Stimulated activated CD4-positive, alpha-beta T cell treated with anti-CD3 and anti-CD28 coated beads, Interleukin-12 subunit alpha, Interleukin-12 subunit beta, amount 100 ng/mL, for 4 hours (primary cell): ENCODE measurements around the gene RPL18A.
A peak's percentile ranks its signal among the peaks of the same experiment; 100 is the strongest.

Source experiments
- DNase-seq: peaks from one replicate; pipeline ENCODE4 v3.0.0-alpha.2; 2020

Gene RPL18A

GRCh38 chr19:17859533-17860330, at the start of gene RPL18A:
Gene RPL18A, plus strand, starts transcription at chr19:17859910. Its CDS starts 47 bp downstream, at chr19:17859957.
- peak; percentile 98 for DNase-seq

DNA sequence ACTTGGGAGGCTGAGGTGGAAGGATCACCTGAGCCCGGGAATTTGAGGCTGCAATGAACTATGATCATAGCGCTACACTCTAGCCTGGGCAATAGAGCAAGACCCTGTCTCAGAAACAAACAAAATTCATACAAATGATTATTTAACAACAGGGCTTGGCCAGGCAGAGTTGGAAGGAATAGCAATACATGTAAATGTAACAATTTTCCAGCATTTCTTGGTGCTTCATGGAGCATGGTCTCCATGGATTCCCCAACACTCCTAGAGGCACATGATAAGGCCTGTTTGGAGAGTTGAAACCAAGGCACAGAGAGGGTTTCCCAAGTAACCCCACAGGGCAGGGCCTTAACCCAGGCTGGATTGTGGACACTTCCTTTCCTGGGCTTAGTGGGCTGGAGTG, 48.6 kb upstream of the RPL18A start:
- DNase-seq, result no peak

- no peak for DNase-seq
Observed at GRCh38 chr19:17811681-17812080, 48.0 kb upstream of the RPL18A start.

DNA sequence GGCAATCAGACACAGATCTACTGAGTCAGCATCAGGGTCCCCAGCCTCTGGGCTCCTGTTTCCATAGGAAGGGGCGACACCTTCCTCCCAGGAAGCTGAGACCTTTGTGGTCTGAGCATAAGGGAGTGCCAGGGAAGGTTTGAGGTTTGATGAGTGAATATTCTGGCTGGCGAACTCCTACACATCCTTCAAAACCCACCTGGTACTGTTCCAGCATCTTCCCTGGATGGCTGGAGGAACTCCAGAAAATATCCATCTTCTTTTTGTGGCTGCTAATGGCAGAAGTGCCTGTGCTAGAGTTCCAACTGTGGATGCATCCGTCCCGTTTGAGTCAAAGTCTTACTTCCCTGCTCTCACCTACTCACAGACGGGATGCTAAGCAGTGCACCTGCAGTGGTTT, 47.6 kb upstream of the RPL18A start:
- no peak for DNase-seq

DNA sequence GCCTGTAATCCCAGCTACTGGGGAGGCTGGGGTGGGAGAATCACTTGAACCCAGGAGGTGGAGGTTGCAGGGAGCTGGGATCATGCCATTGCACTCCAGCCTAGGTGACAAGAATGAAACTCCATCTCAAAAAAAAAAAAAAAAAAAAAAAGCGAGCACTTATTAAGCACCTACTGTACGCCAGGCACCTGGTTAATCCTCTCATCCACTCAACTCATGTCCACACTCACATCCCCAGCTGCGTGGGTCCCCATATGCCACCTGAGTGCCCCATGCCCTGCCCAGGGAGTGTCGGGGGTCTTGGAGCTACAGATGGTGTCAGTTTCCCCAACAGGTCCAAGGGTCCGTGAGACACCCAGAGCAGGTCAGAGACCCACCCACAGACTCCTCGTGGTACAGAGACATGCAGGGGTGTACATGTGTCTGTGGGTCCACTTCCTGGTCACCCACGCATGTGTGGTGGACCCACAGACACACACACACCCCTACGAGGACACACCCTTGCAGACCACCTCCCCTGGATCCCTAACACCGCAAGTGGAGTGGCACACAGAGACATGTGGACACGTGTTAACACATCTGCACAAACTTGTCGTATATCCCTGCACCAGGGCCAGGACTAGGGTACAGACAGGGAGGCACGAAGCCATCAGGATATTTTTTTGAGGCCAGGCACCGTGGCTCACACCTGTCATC, 41.9 kb upstream of the RPL18A start:
- DNase-seq, result no peak

- DNase-seq, result no peak
Observed at GRCh38 chr19:17821190-17821589, 38.5 kb upstream of the RPL18A start, which contains the start of gene INSL3. Gene INSL3, minus strand, starts transcription at chr19:17821519. Its CDS starts 13 bp downstream, at chr19:17821506.

GRCh38 chr19:17824339-17824738, 35.4 kb upstream of the RPL18A start:
- DNase-seq, result no peak

DNA sequence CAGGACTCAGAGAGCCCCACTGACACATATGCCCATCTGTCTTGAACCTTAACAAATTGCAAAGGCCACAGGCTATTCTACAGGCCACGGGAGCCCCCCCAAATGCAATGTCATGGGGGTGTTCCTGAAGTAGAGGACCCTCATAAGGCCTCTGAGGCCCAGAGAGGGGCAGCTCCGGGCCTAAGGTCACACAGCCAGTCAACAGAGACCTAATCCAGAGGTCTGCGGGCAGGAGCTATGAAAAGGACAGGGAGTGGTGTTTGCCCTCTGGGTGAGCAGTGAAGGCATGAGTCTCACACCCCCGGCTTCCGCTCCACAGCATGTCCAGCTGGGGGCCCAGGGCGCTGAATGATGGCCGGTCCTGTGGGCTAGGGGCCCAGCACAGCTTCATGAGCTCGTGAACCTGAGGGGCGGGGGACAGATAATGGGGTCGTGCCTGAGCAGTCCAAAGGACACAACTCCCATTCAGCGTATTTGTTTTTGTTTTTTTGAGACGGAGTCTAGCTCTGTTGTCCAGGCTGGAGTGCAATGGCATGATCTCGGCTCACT, 33.1 kb upstream of the RPL18A start:
- no peak for DNase-seq

DNA sequence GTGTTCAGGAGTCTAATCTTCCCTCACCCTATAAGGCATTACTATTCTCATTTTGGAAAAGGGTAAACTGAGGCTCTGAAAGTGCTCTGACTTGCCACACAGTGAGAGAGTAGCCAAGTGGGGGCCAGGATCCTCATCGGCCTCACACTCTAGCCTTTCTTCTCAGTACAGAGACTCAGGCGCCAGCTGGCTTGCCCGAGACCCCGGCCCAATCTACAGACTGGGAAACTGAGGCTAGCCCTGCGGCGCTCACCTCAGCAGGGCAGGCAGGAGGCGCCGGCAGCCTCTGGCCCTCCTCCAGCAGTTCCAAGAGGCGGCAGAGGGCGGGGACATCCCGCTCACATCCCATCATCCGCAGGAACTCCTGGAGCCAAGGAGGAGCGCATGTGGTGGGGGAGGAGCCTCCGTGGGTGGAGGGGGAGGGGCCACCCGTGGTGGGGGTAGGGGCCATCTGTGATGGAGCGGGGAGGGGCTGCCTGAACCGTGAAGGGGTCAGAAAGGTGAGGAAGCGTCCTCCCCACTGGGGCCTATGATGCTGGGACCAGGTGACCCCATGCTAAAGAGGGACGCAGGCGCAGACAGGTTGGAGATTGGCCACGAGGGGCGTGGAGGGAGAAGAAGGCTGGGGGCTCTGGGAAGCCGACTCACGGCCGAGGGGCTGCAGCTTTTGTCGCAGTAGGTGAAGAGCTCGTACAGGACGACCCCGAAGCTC, 29.7 kb upstream of the RPL18A start:
- no peak for DNase-seq

DNA sequence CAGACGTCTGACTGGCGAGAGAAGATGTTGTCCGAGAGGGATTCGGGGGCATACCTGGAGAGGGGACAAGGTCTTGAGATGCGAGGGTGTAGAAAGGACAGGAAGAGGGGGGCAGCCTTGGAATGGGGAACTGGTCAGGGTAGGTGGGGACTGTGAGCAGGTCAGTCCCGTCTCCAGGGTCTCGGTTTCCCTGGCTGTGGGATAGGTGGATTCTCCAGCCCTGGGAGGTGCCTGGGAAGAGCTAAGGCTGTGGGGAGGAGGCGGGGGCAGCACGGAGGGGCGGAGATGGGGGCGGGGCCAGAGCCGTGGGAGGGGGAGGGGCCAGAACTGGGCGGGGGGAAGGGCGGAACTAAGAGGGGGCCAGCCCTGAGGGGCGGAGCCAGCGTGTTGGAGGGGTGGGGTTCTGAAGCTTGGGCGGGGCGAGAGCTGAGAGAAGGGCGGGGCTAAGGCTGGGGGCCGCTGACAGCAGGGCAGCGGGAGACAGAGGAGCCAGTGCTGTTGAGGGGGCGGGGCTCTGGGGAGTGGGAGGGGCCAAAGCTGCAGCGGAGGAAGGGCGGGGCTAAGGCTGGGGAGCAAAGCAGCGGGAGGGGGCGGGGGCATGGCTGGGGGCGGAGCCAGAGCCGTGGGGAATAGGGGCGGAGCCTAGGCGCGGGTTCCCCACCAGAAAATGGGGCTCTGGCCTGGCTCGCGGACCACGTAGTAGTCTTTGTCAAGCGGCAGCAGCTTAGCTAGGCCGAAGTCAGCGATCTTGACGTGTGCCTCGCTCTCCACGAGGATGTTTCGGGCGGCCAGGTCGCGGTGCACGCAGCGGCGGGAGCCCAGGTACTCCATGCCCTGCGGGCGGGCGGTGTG, 28.9 kb upstream of the RPL18A start:
- no peak for DNase-seq

DNA sequence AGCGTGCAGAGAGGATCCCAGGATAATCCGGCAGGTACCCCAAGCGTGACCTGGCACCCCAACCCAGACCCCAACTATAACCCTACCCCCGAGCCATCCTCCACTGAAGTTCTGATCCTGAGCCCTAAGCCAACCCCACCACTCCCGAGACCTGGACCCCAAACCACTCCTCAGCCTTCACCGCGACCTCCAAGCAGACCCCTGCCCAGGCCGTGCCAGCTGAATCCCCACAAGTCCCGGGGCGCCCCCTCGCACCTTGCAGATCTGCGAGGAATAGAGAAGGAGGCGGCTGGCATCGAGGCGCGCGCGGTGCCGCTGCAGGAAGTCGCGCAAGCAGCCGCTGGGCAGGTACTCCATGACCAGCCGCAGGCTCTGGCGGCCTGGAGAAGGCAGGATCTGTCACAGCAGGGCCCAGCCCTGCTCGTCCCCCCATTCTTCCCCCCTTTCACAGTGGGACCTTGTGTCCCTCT, 28.3 kb upstream of the RPL18A start:
- no peak for DNase-seq

DNA sequence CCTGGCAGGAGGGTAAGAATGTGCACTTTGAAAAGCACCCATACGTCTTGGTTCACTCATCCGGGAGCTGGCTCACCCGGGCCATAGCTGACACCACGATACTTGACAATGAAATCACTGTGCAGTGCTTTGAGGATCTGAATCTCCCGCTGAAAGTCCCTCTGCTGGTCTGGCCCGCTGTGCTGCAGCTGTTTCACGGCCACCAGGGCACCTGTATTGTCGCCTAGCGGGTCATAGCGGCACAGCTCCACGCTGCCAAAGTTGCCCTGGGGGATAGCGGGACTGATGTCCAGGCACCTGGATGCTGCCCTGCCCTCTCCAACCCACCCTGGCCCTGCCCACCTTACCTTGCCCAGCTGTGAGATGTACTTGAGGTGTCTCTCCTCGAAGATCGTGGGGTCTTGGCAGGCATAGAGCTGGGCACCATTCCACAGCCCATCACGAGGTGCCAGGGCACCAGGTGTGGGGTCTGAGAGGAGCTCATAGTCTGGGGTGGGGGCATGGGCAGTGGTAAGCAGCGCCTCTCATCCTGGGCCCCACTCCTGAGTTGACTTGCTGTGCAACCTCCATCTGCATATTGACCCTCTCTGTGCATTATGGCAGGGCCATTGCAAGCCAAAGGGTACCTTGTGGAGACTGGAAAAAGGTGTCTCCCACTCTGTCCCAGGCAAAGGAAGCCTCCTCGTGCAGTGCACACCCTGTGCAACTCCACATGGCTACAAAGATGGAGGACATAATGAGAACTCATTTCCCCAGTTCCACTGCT, 27.1 kb upstream of the RPL18A start:
- DNase-seq, result no peak

DNA sequence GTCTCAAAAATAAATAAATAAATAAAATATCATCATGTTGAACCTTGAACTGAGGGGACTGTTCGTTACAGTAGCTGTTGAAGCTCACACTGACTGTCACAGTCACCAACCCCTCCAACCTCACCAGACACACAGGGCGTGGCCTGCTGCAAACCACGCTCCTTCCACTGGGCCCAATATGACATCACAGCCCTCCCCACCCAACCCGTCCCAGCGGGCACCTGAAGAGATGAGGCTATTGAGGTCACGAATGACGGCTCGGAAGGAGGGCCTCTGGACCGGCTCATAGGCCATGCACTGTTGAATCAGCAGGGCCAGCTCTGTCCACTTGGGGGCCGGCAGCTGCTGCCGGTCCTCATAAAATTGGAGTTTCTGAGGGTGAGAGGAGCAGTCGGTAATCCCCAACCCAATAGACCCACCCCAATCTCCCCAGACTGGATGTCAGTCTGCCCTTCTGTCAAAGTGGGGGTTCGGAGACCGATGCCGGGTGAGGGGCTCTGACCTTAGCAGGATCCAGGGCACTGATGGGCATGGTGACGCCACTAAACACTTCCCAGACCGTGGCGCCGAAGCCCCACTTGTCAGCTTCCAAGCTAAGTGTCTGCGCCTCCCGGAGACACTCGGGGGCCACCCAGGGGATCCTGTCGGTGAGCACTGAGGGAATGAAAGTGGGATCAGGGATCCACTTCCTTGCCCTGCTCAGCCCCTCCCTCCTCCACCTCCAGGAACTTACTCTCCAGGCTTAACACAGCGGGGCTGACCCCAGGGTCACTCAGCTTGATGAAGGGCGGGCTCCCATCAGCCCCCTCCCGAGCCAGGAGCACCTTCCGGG, 25.1 kb upstream of the RPL18A start:
- DNase-seq, result no peak

GRCh38 chr19:17835182-17836006, 24.3 kb upstream of the RPL18A start:
- no peak for DNase-seq

GRCh38 chr19:17836530-17836929, 23.2 kb upstream of the RPL18A start:
- no peak for DNase-seq

GRCh38 chr19:17837972-17838371, 21.7 kb upstream of the RPL18A start:
- no peak for DNase-seq

GRCh38 chr19:17840019-17840418, 19.7 kb upstream of the RPL18A start:
- DNase-seq, result no peak

GRCh38 chr19:17841371-17841809, 18.3 kb upstream of the RPL18A start:
- no peak for DNase-seq
